LoVo (cell line): Measurements from ENCODE around the gene BMP8B.
"Not testable (repeated sequence)": the region's sequence is repeated elsewhere in the genome, so short reads cannot be mapped to it uniquely, and the experiment has no call there.

ENCODE experiments used
- DNase-seq: peaks from one replicate; pipeline ENCODE4 v3.0.0-alpha.2; 2016; ENCODE audit warnings: low spot score

Gene BMP8B

GRCh38 chr1:39812913-39813312 is 24.2 kb upstream of the BMP8B start:
- DNase-seq, result no peak

- DNase-seq, result no peak
Observed at GRCh38 chr1:39808784-39809517, 20.3 kb upstream of the BMP8B start.

GRCh38 chr1:39805385-39805784 is 16.7 kb upstream of the BMP8B start:
- DNase-seq, result no peak

GRCh38 chr1:39802496-39803260 is 14.0 kb upstream of the BMP8B start:
- no peak for DNase-seq

GRCh38 chr1:39800471-39800835 is 11.8 kb upstream of the BMP8B start:
- DNase-seq, result no peak

GRCh38 chr1:39799770-39800470 is 11.3 kb upstream of the BMP8B start:
- peak; percentile 79 for DNase-seq

- DNase-seq, result peak; percentile 95
Observed at GRCh38 chr1:39798859-39799769, 10.4 kb upstream of the BMP8B start.

- no peak for DNase-seq
Observed at GRCh38 chr1:39795651-39796050, 7.0 kb upstream of the BMP8B start.

- no peak for DNase-seq
Observed at GRCh38 chr1:39791838-39792237, 3.2 kb upstream of the BMP8B start.

- DNase-seq, result no peak
Observed at GRCh38 chr1:39789571-39790110, 976 bp upstream of the BMP8B start.

GRCh38 chr1:39788426-39788757 is 273 bp downstream of the BMP8B start:
- no peak for DNase-seq

GRCh38 chr1:39787964-39788363 is 701 bp downstream of the BMP8B start:
- not testable (repeated sequence) for DNase-seq

GRCh38 chr1:39787468-39787867 is 1.2 kb downstream of the BMP8B start:
- no peak for DNase-seq

- DNase-seq, result not testable (repeated sequence)
Observed at GRCh38 chr1:39787108-39787375, 1.6 kb downstream of the BMP8B start.

- not testable (repeated sequence) for DNase-seq
Observed at GRCh38 chr1:39786303-39787107, 2.2 kb downstream of the BMP8B start.

- DNase-seq, result not testable (repeated sequence)
Observed at GRCh38 chr1:39782685-39783084, 6.0 kb downstream of the BMP8B start.

- no peak for DNase-seq
Observed at GRCh38 chr1:39782103-39782502, 6.6 kb downstream of the BMP8B start.

- DNase-seq, result no peak
Observed at GRCh38 chr1:39781349-39781715, 7.3 kb downstream of the BMP8B start.

- no peak for DNase-seq
Observed at GRCh38 chr1:39779821-39780220, 8.8 kb downstream of the BMP8B start.

- DNase-seq, result no peak
Observed at GRCh38 chr1:39779137-39779536, 9.5 kb downstream of the BMP8B start.

- DNase-seq, result not testable (repeated sequence)
Observed at GRCh38 chr1:39778463-39779099, 10.1 kb downstream of the BMP8B start.
